Activated naive CD8-positive, alpha-beta T cell treated with anti-CD3 and anti-CD28 coated beads, Interleukin-2, amount 50 U/mL, for 16 hours (primary cell): Measurements from ENCODE around the gene NOX3.

ENCODE experiments used
- DNase-seq: peaks from one replicate; pipeline ENCODE4 v3.0.0-alpha.2; 2020; ENCODE audit warnings: low read depth, low spot score

The NOX3 gene

GRCh38 chr6:155402656-155403304, 52.9 kb downstream of the NOX3 start:
- no peak for DNase-seq

DNA sequence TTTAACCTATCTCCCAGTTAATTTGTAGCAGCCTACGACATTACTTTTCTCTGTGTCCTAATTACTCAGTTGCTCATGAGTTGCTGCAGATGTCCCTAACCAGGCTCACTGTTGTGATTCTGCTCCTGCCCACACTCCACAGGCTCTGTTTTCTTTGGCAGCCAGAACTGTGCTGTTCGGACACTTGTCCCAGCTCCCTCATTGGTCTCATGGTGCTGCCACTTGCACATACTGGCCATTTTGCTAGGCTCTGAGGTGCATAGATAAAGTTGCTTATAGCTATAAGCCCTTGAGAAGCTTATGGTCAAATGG, 55.0 kb downstream of the NOX3 start:
- no peak for DNase-seq

DNA sequence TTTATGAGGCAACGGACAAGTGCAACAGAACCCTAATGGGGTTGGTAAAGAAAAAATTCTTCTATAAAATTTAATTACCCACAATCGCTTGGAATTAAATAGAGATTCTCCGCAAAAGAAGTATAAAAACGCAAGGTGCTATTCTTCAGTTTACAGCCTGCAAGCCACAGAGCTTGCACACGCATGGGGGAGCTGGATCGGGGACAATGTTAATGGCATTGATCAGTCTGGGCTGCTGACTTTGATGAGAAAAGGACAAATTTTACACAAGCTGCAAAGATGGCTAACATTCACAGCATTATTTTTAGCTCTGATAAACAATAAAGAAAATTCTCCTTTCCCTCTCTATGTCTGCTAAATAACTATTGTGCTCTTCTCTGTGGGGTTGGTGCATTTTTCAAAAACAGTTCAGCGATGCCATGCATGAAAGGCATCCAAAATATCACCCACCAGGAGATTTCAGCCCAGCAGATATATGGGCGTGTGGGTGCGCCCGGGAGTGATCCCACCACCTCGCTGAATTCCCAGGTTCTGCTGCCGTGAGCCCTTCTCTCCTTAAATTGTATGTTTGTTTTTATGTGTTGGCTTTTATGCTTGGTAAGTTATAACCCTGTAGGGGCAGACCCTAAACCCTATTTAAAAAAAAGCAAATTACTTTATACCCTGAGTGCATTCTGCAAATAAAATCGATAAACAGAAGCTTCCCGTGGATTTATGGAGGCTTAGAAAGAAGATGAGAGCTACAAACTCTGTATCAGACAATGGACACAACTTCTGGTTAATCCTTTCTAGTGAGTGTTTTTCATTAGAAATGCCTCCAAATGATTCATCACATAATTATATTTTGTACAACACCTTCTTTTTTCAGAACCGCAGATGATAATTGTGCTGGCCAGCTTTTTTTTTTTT, 55.6 kb downstream of the NOX3 start:
- DNase-seq: no peak

- DNase-seq: no peak
Measured at GRCh38 chr6:155399062-155399744, 56.4 kb downstream of the NOX3 start.

GRCh38 chr6:155398701-155399061, 57.0 kb downstream of the NOX3 start:
- no peak for DNase-seq

DNA sequence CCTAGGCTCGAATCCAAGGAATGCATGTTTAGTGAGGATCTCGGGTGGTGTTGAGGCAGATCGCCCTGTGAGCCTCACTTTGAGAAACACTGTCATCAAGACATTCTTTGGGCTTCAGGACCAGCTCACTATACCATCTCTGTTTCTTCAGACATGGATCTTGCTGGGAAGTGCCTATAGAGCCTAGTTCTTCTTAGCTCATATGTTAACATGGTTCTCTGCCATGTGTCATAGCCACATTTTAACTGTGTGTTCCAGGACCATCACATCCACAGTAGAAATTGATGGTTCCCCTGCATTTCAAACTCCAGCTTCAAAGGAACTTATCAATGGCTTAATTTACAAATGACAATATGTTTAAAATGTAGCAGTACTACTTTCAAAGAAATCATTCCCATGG, 57.4 kb downstream of the NOX3 start:
- no peak for DNase-seq

- no peak for DNase-seq
Measured at GRCh38 chr6:155397172-155397705, 58.4 kb downstream of the NOX3 start.

- DNase-seq: no peak
Measured at GRCh38 chr6:155396605-155397004, 59.0 kb downstream of the NOX3 start.

DNA sequence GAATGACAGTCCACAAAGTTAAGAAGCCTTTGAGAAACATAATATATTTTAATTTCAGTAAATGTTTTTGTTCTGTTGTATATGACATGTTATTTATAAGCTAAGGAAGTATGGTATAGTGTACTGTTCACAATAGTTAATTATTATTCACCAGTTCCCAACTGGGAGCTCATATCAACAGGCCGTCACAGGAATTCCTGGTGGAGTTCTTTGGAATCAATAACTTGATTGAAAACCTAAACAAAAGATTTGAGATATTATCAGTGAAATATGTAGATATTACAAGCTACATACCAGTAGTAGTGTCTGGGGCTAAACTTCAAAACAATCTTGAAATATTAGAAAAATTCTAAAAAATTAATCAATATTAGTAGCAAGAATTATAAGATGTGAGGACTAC, 60.3 kb downstream of the NOX3 start:
- no peak for DNase-seq

DNA sequence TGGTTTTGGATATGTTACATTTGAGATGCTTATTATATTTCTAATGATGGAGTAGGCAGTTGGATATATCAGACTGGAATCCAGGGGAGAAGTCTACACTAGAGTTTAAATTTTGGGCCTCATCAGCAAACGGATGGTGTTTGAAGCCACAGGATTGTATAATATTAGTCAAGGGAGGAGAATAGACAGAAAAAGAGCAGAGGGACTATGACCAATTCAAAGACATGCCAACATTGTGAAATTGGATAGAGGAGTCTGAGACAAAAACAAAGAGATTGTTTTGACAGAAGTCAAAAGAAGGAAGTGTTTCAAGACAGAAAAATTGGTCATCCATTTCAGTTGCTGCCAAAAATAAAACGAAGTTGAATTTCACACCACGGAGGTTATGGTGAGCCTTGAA, 66.5 kb downstream of the NOX3 start:
- no peak for DNase-seq

DNA sequence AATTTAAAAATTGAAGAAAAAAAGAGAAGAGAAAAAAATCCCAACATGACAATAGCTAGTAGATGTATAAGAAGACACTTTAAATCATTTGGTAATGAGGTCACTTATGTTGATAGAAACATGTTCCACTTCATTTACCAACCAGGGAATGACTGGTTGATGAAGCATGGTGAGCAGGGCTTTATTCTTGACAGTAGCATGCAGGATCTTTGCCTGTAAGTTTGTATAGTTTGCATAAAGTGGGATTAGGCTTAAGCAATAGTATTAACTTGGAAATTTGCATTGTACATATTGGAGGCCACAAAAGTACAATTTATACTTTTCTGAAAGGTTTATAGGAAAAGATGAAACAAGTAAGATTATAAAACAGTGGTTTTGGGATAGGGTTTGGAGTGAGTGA, 67.0 kb downstream of the NOX3 start:
- DNase-seq: no peak

DNA sequence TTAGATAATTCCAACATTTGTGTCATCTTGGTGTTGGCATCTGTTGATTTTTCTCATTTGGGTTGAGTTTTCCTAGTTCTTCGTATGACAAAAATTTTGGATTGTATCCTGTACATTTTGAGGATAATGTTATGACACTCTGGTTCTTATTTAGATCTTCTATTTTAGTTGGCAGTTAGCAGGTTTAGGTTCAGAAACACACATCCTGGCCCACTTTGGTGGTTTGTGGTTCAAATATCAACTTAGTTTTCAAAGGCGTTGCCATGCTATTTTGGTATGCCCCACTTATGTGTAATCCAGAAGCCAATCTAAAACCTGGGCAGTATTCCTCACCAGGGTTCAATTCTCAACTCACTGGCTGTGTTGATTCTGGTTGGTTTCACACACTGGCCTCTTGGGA, 68.2 kb downstream of the NOX3 start:
- no peak for DNase-seq

GRCh38 chr6:155384321-155384952, 71.2 kb downstream of the NOX3 start:
- no peak for DNase-seq

DNA sequence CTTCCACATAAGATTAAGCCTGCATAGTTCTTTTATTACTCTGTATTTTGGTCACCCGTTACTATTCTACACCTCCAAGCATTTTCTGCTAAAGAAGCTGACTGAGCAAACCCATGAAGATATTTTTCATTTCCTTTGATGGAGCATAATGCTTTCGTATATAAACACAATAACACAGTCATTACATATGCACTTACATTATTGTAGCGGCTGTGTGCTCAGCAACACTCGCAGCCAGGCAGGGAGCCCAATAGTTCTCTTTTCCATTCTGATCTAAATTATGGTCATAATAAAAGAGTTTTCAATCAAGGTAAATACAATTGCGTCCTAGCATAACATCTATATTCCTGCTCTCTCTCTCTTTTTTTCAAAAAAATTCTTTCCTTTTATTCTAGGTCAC, 71.7 kb downstream of the NOX3 start:
- DNase-seq: no peak

- DNase-seq: no peak
Measured at GRCh38 chr6:155382338-155382685, 73.3 kb downstream of the NOX3 start.

DNA sequence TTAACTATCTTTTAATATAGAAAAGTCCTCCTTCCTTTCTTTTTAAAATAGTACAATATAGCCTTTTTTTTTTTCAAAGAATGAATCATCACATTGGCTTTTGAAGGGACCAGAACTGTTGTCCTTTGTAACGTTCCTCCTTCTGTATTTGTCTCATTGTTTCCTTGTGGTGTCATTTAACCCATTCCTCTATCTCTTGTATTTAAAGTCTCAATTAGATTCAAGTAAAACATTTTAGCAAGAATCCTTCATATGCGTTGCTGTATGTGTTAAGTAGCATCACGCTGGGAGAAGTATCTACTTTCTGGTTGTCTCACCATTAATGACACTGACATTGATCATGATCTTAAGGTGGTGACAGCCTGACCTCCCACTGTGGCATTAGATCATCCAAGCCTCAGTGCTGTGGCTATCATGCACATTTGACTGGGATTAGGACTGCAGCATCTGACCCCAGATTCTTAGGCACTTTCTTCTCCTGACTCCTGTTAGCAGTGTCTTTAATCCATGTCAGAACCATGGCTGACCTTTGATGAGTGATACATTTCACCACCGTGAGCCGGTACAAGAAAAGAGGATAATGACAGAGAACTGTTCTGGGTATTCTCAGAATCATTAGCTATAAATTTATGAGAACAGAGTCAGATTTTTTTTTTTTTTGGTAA, 73.8 kb downstream of the NOX3 start:
- no peak for DNase-seq

DNA sequence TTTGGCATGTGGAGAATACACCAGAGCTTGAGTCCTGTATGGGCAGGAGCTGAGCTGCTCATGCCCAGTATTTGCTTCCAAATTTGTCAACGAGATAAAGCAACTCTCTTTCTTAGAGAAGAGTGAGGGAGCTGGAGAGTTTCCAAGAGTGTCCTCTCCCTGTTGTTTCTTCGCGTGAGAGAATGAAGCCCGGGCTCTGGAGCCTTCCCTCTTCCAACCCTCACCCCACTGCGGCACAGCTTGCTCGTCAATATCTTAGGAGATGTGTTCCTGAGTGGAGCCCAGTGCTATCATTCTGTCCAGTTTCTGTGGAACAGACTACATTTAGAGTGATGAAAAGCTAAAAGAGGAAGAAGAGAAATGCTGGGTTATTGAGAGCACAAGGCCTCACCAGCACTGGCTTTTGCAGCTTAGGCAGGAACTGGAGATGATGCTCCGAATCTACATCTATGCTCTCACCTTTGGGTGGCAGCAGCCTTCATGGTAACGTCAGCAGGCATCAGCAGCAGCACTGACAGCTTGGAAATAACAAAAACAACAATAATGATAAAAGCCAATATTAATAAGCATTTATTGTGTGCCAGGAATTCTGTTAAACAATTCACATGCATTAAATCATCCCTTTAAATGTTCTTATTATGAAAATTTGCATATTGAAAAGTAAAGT, 74.8 kb downstream of the NOX3 start:
- DNase-seq: no peak

DNA sequence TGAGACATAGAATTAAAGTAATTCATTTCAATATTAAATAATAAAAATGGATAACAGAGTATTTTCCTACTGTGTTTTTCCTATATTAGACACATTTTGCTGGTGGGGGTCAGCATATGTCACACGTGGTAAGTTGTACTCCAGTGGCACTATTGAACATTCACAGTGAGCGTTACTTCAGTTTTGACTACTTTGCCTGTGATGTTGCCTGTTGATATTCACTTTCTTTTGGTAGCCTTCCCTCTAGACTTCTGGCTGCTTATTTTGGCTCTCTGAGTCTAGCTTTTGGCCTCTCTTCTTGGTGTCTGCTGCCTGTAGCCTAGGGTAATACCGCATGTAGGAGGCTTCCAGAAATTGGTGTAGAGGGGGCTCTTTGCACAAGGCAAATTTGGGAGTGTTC, 76.9 kb downstream of the NOX3 start:
- no peak for DNase-seq

DNA sequence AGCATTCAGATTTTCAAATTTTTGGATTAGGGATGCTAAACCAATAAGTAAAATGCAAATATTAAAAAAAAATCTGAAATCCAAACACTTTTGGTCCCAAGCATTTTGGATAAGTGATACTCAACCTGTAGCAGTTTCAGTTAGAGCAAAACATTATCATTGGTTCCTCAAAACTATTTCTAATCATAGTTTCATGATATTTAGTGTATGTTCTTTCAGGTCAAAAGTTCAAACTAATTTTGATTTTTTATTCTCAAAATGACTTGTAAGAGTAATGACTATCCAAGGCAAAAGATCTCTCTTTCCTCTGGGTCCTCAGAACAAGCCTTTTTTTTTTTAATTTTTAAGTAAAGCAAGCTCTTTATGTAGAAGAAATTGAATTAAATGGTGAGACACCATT, 77.4 kb downstream of the NOX3 start:
- no peak for DNase-seq

- no peak for DNase-seq
Measured at GRCh38 chr6:155377061-155377460, 78.6 kb downstream of the NOX3 start.

GRCh38 chr6:155375801-155376200, 79.8 kb downstream of the NOX3 start:
- no peak for DNase-seq
